IPS-18c (cell line): ENCODE data around the gene MARCHF6.
A peak's percentile ranks its signal among the peaks of the same experiment; 100 is the strongest.

ENCODE experiments used
- H3K4me3 ChIP-seq: 2 replicates; pipeline ENCODE4 v1.7.0; 2013; ENCODE audit warnings: low read depth, mild to moderate bottlenecking, low read length, moderate library complexity; ENCODE audit not compliant: insufficient read depth
- H3K9me3 ChIP-seq: one replicate; pipeline ENCODE4 v1.6.1; 2013; ENCODE audit warnings: mild to moderate bottlenecking, low read length, moderate library complexity; ENCODE audit not compliant: control insufficient read depth, insufficient read depth

The MARCHF6 gene

GRCh38 chr5:10319202-10319851, 34.2 kb upstream of the MARCHF6 start:
- Histone ChIP-seq H3K4me3 (no peak overlapping the region), H3K9me3 (no peaks in the 10 kb centered on the region)

GRCh38 chr5:10320793-10321192, 32.7 kb upstream of the MARCHF6 start:
- H3K4me3 ChIP-seq, result no peak overlapping the region
- no peaks in the 10 kb centered on the region for H3K9me3 ChIP-seq

GRCh38 chr5:10321882-10322281, 31.6 kb upstream of the MARCHF6 start:
- Histone ChIP-seq H3K4me3 (no peak overlapping the region), H3K9me3 (no peaks in the 10 kb centered on the region)

GRCh38 chr5:10323588-10324488, 29.7 kb upstream of the MARCHF6 start:
- Histone ChIP-seq H3K9me3 (no peaks in the 10 kb centered on the region), H3K4me3 (no peak overlapping the region)

- Histone ChIP-seq H3K9me3 (no peaks in the 10 kb centered on the region), H3K4me3 (no peak overlapping the region)
Observed at GRCh38 chr5:10324518-10325370, 28.8 kb upstream of the MARCHF6 start.

- Histone ChIP-seq H3K4me3 (no peak overlapping the region), H3K9me3 (no peaks in the 10 kb centered on the region)
Observed at GRCh38 chr5:10328323-10328722, 25.2 kb upstream of the MARCHF6 start.

- no peaks in the 10 kb centered on the region for H3K9me3 ChIP-seq
- no peak overlapping the region for H3K4me3 ChIP-seq
Observed at GRCh38 chr5:10329446-10329819, 24.1 kb upstream of the MARCHF6 start.

- Histone ChIP-seq H3K4me3 (no peak overlapping the region), H3K9me3 (no peaks in the 10 kb centered on the region)
Observed at GRCh38 chr5:10329820-10330481, 23.5 kb upstream of the MARCHF6 start.

- H3K4me3 ChIP-seq, result no peak overlapping the region
- H3K9me3 ChIP-seq, result no peaks in the 10 kb centered on the region
Observed at GRCh38 chr5:10330511-10331230, 22.8 kb upstream of the MARCHF6 start.

GRCh38 chr5:10331341-10331796, 22.1 kb upstream of the MARCHF6 start:
- Histone ChIP-seq H3K9me3 (no peaks in the 10 kb centered on the region), H3K4me3 (no peak overlapping the region)

GRCh38 chr5:10332301-10332700, 21.2 kb upstream of the MARCHF6 start:
- Histone ChIP-seq H3K4me3 (no peak overlapping the region), H3K9me3 (no peaks in the 10 kb centered on the region)

- peak overlapping the region; percentile 72 for H3K4me3 ChIP-seq
- H3K9me3 ChIP-seq, result no peaks in the 10 kb centered on the region
Observed at GRCh38 chr5:10333154-10334006, 20.1 kb upstream of the MARCHF6 start.

GRCh38 chr5:10334831-10335230, 18.7 kb upstream of the MARCHF6 start:
- H3K4me3 ChIP-seq, result no peak overlapping the region
- H3K9me3 ChIP-seq, result no peaks in the 10 kb centered on the region

- no peaks in the 10 kb centered on the region for H3K9me3 ChIP-seq
- H3K4me3 ChIP-seq, result no peak overlapping the region
Observed at GRCh38 chr5:10335711-10336470, 17.6 kb upstream of the MARCHF6 start.

GRCh38 chr5:10337107-10337506, 16.4 kb upstream of the MARCHF6 start:
- no peak overlapping the region for H3K4me3 ChIP-seq
- H3K9me3 ChIP-seq, result no peaks in the 10 kb centered on the region
